ENCODE results near the gene PARN. TPM values are rescaled to one million over a fixed set of nuclear protein-coding genes. Genes with fewer than 3 reads are reported as not detected.
"Not testable (repeated sequence)": the region's sequence is repeated elsewhere in the genome, so short reads cannot be mapped to it uniquely, and the experiment has no call there.

PARN gene
- total and polyA plus RNA-seq, 3 experiments from 2014 or later: 45.9 to 48.2 (median 46.0) TPM

GRCh38 chr16:14449334-14449733, 180.7 kb downstream of the PARN start:
- CTCF ChIA-PET: no interaction called here

DNA sequence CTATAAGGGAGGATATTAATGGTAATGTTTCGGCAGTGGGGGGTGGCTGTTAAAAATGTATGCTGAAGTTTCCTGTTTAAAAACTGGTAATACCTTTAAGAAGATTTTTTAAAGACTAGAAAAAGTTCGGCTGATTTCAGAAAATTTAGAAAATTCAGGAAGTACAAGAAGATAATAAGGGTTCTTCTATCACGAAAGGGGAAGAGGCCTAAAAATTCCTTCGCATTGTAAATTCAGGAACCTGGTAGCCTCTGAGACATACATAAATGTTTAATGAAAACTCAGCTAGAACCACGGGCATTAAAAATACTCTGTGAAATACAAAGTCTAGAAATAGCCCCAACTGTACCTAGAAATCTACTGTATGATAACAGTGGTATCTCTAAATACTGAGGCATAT, 181.2 kb downstream of the PARN start:
- CTCF ChIA-PET: no interaction called here
- no peak for DNase-seq
- Histone ChIP-seq H3K4me1 (ENCODE audit: insufficient read depth, low read length) (no peaks in the 10 kb centered on the region), H3K36me3 (ENCODE audit: insufficient read depth, low read length) (no peaks in the 10 kb centered on the region), H3K4me3 (ENCODE audit: low read length) (no peak overlapping the region), H3K27ac (ENCODE audit: low read depth, low read length) (no peak overlapping the region), H3K9me3 (ENCODE audit: low read length) (no peaks in the 10 kb centered on the region), H3K27me3 (ENCODE audit: insufficient read depth, low read length, poor library complexity, severe bottlenecking) (no peaks in the 10 kb centered on the region)
- Mint-ChIP-seq H3K36me3 (peaks cover 0 to 30% (median 9%) of the 10 kb centered on the region in 3 donors), H3K4me3 (no peak overlapping the region), H3K9me3 (no peaks in the 10 kb centered on the region), H3K4me1 (no peaks in the 10 kb centered on the region), H3K27me3 (no peaks in the 10 kb centered on the region), H3K27ac (no peak overlapping the region)
- POLR2A ChIA-PET: no interaction called here

More at GRCh38 chr16:14449334-14449733, 180.7 kb downstream of the PARN start:
- no peak overlapping the region for H3K4me3 ChIP-seq (ENCODE audit: low read length)
- H3K27me3 ChIP-seq (ENCODE audit: insufficient read depth, low read length, poor library complexity, severe bottlenecking): no peaks in the 10 kb centered on the region
- H3K4me3 Mint-ChIP-seq: no peak overlapping the region
- POLR2A ChIA-PET: no interaction called here
- peaks cover 0 to 29% (median 9%) of the 10 kb centered on the region in 3 donors for H3K36me3 Mint-ChIP-seq
- no peaks in the 10 kb centered on the region for H3K9me3 ChIP-seq (ENCODE audit: low read length)
- H3K27ac ChIP-seq (ENCODE audit: low read depth, low read length): no peak overlapping the region
- H3K4me1 ChIP-seq (ENCODE audit: insufficient read depth, low read length): no peaks in the 10 kb centered on the region
- H3K36me3 ChIP-seq (ENCODE audit: insufficient read depth, low read length): no peaks in the 10 kb centered on the region
- H3K4me1 Mint-ChIP-seq: no peaks in the 10 kb centered on the region
- no peak for DNase-seq
- H3K27ac Mint-ChIP-seq: no peak overlapping the region
- H3K9me3 Mint-ChIP-seq: no peaks in the 10 kb centered on the region
- H3K27me3 Mint-ChIP-seq: no peaks in the 10 kb centered on the region

- Mint-ChIP-seq H3K4me3 (no peak overlapping the region), H3K27me3 (no peaks in the 10 kb centered on the region), H3K9me3 (no peaks in the 10 kb centered on the region), H3K36me3 (peaks cover 0 to 34% (median 9%) of the 10 kb centered on the region in 3 donors), H3K4me1 (no peaks in the 10 kb centered on the region), H3K27ac (no peak overlapping the region)
- no peaks in the 10 kb centered on the region for H3K36me3 ChIP-seq (ENCODE audit: insufficient read depth, low read length)
- ChIA-PET POLR2A (no interaction called here), CTCF (interaction anchor here (0.7 kb wide), 1 partner anchor 10 kb away, joined by 4 read pairs; no protein-coding TSS in a partner anchor)
- no peaks in the 10 kb centered on the region for H3K27me3 ChIP-seq (ENCODE audit: insufficient read depth, low read length, poor library complexity, severe bottlenecking)
- DNase-seq: no peak
- H3K4me1 ChIP-seq (ENCODE audit: insufficient read depth, low read length): no peaks in the 10 kb centered on the region
- no peak overlapping the region for H3K27ac ChIP-seq (ENCODE audit: low read depth, low read length)
- H3K4me3 ChIP-seq (ENCODE audit: low read length): no peak overlapping the region
- H3K9me3 ChIP-seq (ENCODE audit: low read length): no peaks in the 10 kb centered on the region
Observed at GRCh38 chr16:14447783-14448182, 182.3 kb downstream of the PARN start.

DNA sequence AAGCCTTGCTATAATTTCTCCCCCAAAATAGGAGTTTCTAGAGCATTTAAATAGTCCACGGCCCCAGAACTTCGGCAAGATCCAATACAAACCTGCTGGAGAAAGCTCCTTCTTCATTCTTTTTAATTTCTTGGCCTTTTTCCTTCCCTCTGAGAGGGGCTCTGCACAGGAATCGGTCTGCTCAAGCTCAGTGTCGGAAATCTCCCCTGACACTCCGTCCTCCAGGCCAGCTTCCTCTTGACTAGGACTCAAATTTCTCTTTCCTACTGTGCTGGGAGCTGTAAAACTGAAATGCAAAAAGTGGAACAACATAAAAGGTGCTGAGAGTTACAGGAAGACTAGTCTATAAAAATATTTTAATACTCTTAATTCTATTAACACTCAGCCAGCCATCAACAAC, 183.3 kb downstream of the PARN start:
- Mint-ChIP-seq H3K4me1 (no peaks in the 10 kb centered on the region), H3K4me3 (no peak overlapping the region), H3K27me3 (no peaks in the 10 kb centered on the region), H3K36me3 (peaks cover 0 to 36% (median 9%) of the 10 kb centered on the region in 3 donors), H3K27ac (peak overlapping the region in 1 of 8 donors; percentile 57), H3K9me3 (no peaks in the 10 kb centered on the region)
- ChIA-PET CTCF (interaction anchor here (0.7 kb wide), 1 partner anchor 9 kb away, joined by 4 read pairs; no protein-coding TSS in a partner anchor), POLR2A (no interaction called here)
- Histone ChIP-seq H3K4me1 (ENCODE audit: insufficient read depth, low read length) (no peaks in the 10 kb centered on the region), H3K9me3 (ENCODE audit: low read length) (no peaks in the 10 kb centered on the region), H3K27me3 (ENCODE audit: insufficient read depth, low read length, poor library complexity, severe bottlenecking) (no peaks in the 10 kb centered on the region), H3K36me3 (ENCODE audit: insufficient read depth, low read length) (no peaks in the 10 kb centered on the region), H3K27ac (ENCODE audit: low read depth, low read length) (no peak overlapping the region), H3K4me3 (ENCODE audit: low read length) (no peak overlapping the region)
- no peak for DNase-seq

DNA sequence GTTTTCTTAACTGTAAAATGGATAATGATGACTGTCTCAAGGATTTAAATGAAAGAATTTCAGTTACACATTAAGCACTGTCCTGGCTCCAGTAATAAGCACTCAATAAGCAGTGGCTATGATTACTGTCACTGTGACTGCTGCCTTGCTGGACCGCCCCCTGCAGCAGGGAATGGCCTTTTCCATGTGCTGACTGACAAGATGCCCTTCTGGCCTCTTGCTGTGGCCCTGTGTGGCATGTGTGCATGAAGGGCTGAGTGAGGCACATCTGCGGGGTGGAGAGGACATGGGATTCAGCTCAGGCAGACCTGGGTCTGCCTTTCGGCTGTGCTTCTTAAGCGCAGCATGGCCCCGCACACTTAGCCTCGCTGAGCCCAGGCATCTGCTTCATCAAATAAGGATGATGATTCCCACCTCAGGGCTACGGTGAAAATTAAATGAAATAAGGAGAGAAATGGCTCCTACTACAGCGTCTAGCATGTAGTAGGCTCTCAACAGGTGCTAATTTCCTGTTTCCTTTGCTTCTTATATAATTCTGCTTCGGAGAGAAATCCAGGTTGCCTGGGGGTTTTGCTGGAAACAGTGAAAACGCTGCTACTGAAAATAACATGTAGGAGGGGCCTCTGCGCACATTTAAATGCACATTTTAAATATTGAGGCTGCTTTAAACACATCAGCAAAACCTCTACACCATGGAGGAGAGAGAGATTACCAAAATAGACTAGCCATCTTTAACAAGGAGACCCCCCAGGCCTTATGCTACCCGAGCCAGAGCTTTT, 183.9 kb downstream of the PARN start:
- Histone ChIP-seq H3K27me3 (ENCODE audit: insufficient read depth, low read length, poor library complexity, severe bottlenecking) (no peaks in the 10 kb centered on the region), H3K9me3 (ENCODE audit: low read length) (no peaks in the 10 kb centered on the region), H3K4me1 (ENCODE audit: insufficient read depth, low read length) (no peaks in the 10 kb centered on the region), H3K36me3 (ENCODE audit: insufficient read depth, low read length) (no peaks in the 10 kb centered on the region), H3K4me3 (ENCODE audit: low read length) (no peak overlapping the region), H3K27ac (ENCODE audit: low read depth, low read length) (no peak overlapping the region)
- CTCF ChIA-PET: no interaction called here
- Mint-ChIP-seq H3K27ac (peak overlapping the region in 1 of 8 donors; percentile 29), H3K36me3 (peaks cover 0 to 37% (median 9%) of the 10 kb centered on the region in 3 donors), H3K4me3 (no peak overlapping the region), H3K27me3 (no peaks in the 10 kb centered on the region), H3K9me3 (no peaks in the 10 kb centered on the region), H3K4me1 (no peaks in the 10 kb centered on the region)
- POLR2A ChIA-PET: no interaction called here
- no peak for DNase-seq

GRCh38 chr16:14444979-14445810, 184.9 kb downstream of the PARN start:
- Histone ChIP-seq H3K36me3 (ENCODE audit: insufficient read depth, low read length) (no peaks in the 10 kb centered on the region), H3K27me3 (ENCODE audit: insufficient read depth, low read length, poor library complexity, severe bottlenecking) (no peaks in the 10 kb centered on the region), H3K4me3 (ENCODE audit: low read length) (no peak overlapping the region), H3K4me1 (ENCODE audit: insufficient read depth, low read length) (no peaks in the 10 kb centered on the region), H3K27ac (ENCODE audit: low read depth, low read length) (no peak overlapping the region), H3K9me3 (ENCODE audit: low read length) (no peaks in the 10 kb centered on the region)
- Mint-ChIP-seq H3K4me1 (no peaks in the 10 kb centered on the region), H3K4me3 (no peak overlapping the region), H3K27me3 (no peaks in the 10 kb centered on the region), H3K27ac (no peak overlapping the region), H3K36me3 (peaks cover 0 to 37% (median 12%) of the 10 kb centered on the region in 3 donors), H3K9me3 (no peaks in the 10 kb centered on the region)
- no peak for DNase-seq
- ChIA-PET POLR2A (no interaction called here), CTCF (no interaction called here)

GRCh38 chr16:14441533-14441932, 188.5 kb downstream of the PARN start:
- H3K4me3 ChIP-seq (ENCODE audit: low read length); H3K4me3 Mint-ChIP-seq: not testable (repeated sequence)

GRCh38 chr16:14438256-14438655, 191.8 kb downstream of the PARN start:
- H3K36me3 Mint-ChIP-seq: peaks cover 5 to 41% (median 15%) of the 10 kb centered on the region in 3 donors
- peaks cover 26% of the 10 kb centered on the region for H3K4me1 ChIP-seq (ENCODE audit: insufficient read depth, low read length)
- no peak for DNase-seq
- H3K27me3 Mint-ChIP-seq: no peaks in the 10 kb centered on the region
- no peaks in the 10 kb centered on the region for H3K9me3 ChIP-seq (ENCODE audit: low read length)
- H3K9me3 Mint-ChIP-seq: no peaks in the 10 kb centered on the region
- H3K27me3 ChIP-seq (ENCODE audit: insufficient read depth, low read length, poor library complexity, severe bottlenecking): no peaks in the 10 kb centered on the region
- peaks cover 35 to 37% (median 37%) of the 10 kb centered on the region in 3 donors for H3K4me1 Mint-ChIP-seq
- ChIA-PET CTCF (interaction anchor here (1.0 kb wide), 1 partner anchor 9 kb away, joined by 4 read pairs; no protein-coding TSS in a partner anchor), POLR2A (no interaction called here)
- no peak overlapping the region for H3K27ac ChIP-seq (ENCODE audit: low read depth, low read length)
- peak overlapping the region in 2 of 8 donors; percentile 38 to 47 for H3K27ac Mint-ChIP-seq
- H3K36me3 ChIP-seq (ENCODE audit: insufficient read depth, low read length): no peaks in the 10 kb centered on the region
- no peak overlapping the region for H3K4me3 Mint-ChIP-seq
- H3K4me3 ChIP-seq (ENCODE audit: low read length): no peak overlapping the region

More at GRCh38 chr16:14441533-14441932, 188.5 kb downstream of the PARN start:
- H3K27me3 ChIP-seq (ENCODE audit: insufficient read depth, low read length, poor library complexity, severe bottlenecking); CTCF ChIA-PET; H3K27me3 Mint-ChIP-seq; H3K27ac ChIP-seq (ENCODE audit: low read depth, low read length); H3K9me3 Mint-ChIP-seq; H3K9me3 ChIP-seq (ENCODE audit: low read length); H3K27ac Mint-ChIP-seq; POLR2A ChIA-PET; DNase-seq; H3K36me3 ChIP-seq (ENCODE audit: insufficient read depth, low read length): not testable (repeated sequence)
- peaks cover 15% of the 10 kb centered on the region for H3K4me1 ChIP-seq (ENCODE audit: insufficient read depth, low read length)
- H3K36me3 Mint-ChIP-seq: peaks cover 0 to 39% (median 10%) of the 10 kb centered on the region in 3 donors
- H3K4me1 Mint-ChIP-seq: peaks cover 19 to 23% (median 22%) of the 10 kb centered on the region in 3 donors

Measured in CD8-positive, alpha-beta memory T cell (primary cell).